Endothelial cell of umbilical vein (primary cell): ENCODE results near the gene PSD2. TPM values are rescaled to one million over a fixed set of nuclear protein-coding genes. Genes with fewer than 3 reads are reported as not detected.

Source experiments
- BruUV-seq: library from RNA; stranded (reverse); fragments of 400-500 nt; replicated peaks from 2 replicates; lab custom pipeline; 2021; lab: Mats Ljungman, UMichigan
- CTCF ChIA-PET: fragments of 300-600, 350-600 bp; sonication (Branson Sonifier 250); formaldehyde crosslinking; loops from one replicate; lab custom pipeline; 2021; ENCODE audit warnings: antibody characterized with exemption, inconsistent platforms; lab: Charles Lee
- POLR2A ChIA-PET: fragments of 300-600, 350-600 bp; sonication (Branson Sonifier 250); formaldehyde crosslinking; loops from one replicate; lab custom pipeline; 2021; ENCODE audit warnings: antibody characterized with exemption, inconsistent platforms; lab: Charles Lee
- DNase-seq: peaks from one replicate; pipeline ENCODE4 v3.0.0-alpha.2; 2011; ENCODE audit warnings: low read depth, low spot score
- FAIRE-seq: peaks from 2 replicates; lab custom pipeline; 2011; peaks lifted over from hg19 to GRCh38; lab: Jason Lieb, UNC
- H2AFZ ChIP-seq: 2 replicates; pipeline ENCODE4 v1.6.0; 2012; ENCODE audit warnings: low read depth, low read length, control low read depth, inconsistent platforms
- H3K27ac ChIP-seq: 2 replicates; pipeline ENCODE4 v1.5.1; 2011; ENCODE audit warnings: low read depth, mild to moderate bottlenecking, control low read depth, low read length, moderate library complexity; ENCODE audit not compliant: insufficient read depth
- H3K27me3 ChIP-seq, 2 experiments: 2 replicates each; pipeline versions ENCODE4 v1.6.0 to v1.6.1; 2011; ENCODE audit warnings: low read length in 2 of 2, mixed read lengths in 1 of 2; ENCODE audit not compliant: control insufficient read depth in 2 of 2, insufficient read depth in 2 of 2
- H3K36me3 ChIP-seq, 2 experiments: 2 replicates in 1 of 2; 3 replicates in 1 of 2; pipeline ENCODE4 v1.5.1; 2011; ENCODE audit warnings: low read length in 2 of 2, mild to moderate bottlenecking in 1 of 2, moderate library complexity in 1 of 2; ENCODE audit not compliant: control insufficient read depth in 2 of 2, insufficient read depth in 2 of 2; ENCODE audit errors: extremely low read depth in 1 of 2
- H3K4me1 ChIP-seq: 3 replicates; pipeline ENCODE4 v1.5.1; 2011; ENCODE audit warnings: mild to moderate bottlenecking, low read length; ENCODE audit not compliant: control insufficient read depth, insufficient read depth; ENCODE audit errors: extremely low read depth
- H3K4me2 ChIP-seq: 2 replicates; pipeline ENCODE4 v1.6.1; 2011; ENCODE audit warnings: low read length, control low read depth, mixed read lengths; ENCODE audit not compliant: insufficient read depth
- H3K4me3 ChIP-seq, 3 experiments: fragments of 200-600 bp in 1 of 3; sonication (generic), shearing (Covaris generic) in 1 of 3; replicated peaks in 1 of 3; 2 replicates each; pipeline ENCODE4 v1.5.1; 2011 to 2016; ENCODE audit warnings: control low read depth in 3 of 3, low read length in 3 of 3, mild to moderate bottlenecking in 2 of 3, inconsistent platforms in 1 of 3, low read depth in 1 of 3, moderate library complexity in 1 of 3; ENCODE audit not compliant: insufficient read depth in 1 of 3
- H3K79me2 ChIP-seq: 2 replicates; pipeline ENCODE4 v1.6.0; 2012; ENCODE audit warnings: low read length, inconsistent platforms; ENCODE audit not compliant: control insufficient read depth, insufficient read depth
- H3K9ac ChIP-seq: replicated peaks from 2 replicates; pipeline ENCODE3; 2011; ENCODE audit warnings: low read length, control low read depth; ENCODE audit not compliant: insufficient read depth; ENCODE audit errors: extremely low read depth
- H3K9me1 ChIP-seq: replicated peaks from 3 replicates; pipeline ENCODE4 v1.6.0; 2011; ENCODE audit warnings: mild to moderate bottlenecking, low read length; ENCODE audit not compliant: control insufficient read depth, insufficient read depth; ENCODE audit errors: extremely low read depth
- H3K9me3 ChIP-seq: replicated peaks from 2 replicates; pipeline ENCODE4 v1.5.1; 2012; ENCODE audit warnings: low read length, inconsistent platforms; ENCODE audit not compliant: control insufficient read depth, insufficient read depth
- H4K20me1 ChIP-seq: replicated peaks from 2 replicates; pipeline ENCODE3; 2011; ENCODE audit warnings: mild to moderate bottlenecking, low read length; ENCODE audit not compliant: control insufficient read depth, insufficient read depth; ENCODE audit errors: extremely low read depth
- CTCF ChIP-seq, 2 donors: IDR thresholded peaks; 1 replicate in 1 of 2; 2 replicates in 1 of 2; pipeline ENCODE4 v1.5.1; 2011; ENCODE audit warnings: low read length in 2 of 2, mild to moderate bottlenecking in 2 of 2, moderate library complexity in 2 of 2, control low read depth in 1 of 2, inconsistent platforms in 1 of 2, low read depth in 1 of 2; ENCODE audit not compliant: insufficient read depth in 1 of 2; ENCODE audit errors: extremely low read depth in 1 of 2
- EZH2 ChIP-seq: IDR thresholded peaks from 2 replicates; pipeline ENCODE4 v1.6.1; 2012; ENCODE audit warnings: borderline replicate concordance, low read depth, mild to moderate bottlenecking, moderate library complexity, low read length, inconsistent platforms; ENCODE audit not compliant: severe bottlenecking
- FOS ChIP-seq: IDR thresholded peaks from 2 replicates; pipeline ENCODE4 v1.6.1; 2011; ENCODE audit warnings: mild to moderate bottlenecking, low read length, moderate library complexity, borderline replicate concordance; ENCODE audit not compliant: insufficient read depth
- GATA2 ChIP-seq: IDR thresholded peaks from 2 replicates; pipeline ENCODE4 v1.7.0; 2011; ENCODE audit warnings: low read depth, mild to moderate bottlenecking, moderate library complexity, mixed read lengths, low read length; ENCODE audit not compliant: insufficient read length, insufficient read depth
- MAX ChIP-seq: IDR thresholded peaks from 2 replicates; pipeline ENCODE4 v1.6.1; 2011; ENCODE audit not compliant: insufficient read depth, insufficient read length
- MYC ChIP-seq: IDR thresholded peaks from one replicate; pipeline ENCODE4 v1.6.1; 2011; ENCODE audit warnings: mild to moderate bottlenecking, low read depth, low read length
- POLR2A ChIP-seq: IDR thresholded peaks from 2 replicates; pipeline ENCODE4 v1.6.1; 2012; ENCODE audit warnings: low read depth, mild to moderate bottlenecking, control low read depth, low read length
- dilution Hi-C: fragments of 300-500 bp; cut with MboI; formaldehyde crosslinking; loops from one replicate; pipeline ENCODE4 v1.15.0; 2019; ENCODE audit warnings: low sequenced_read_pairs; ENCODE audit not compliant: extremely low pct_ligation_motif_present
- intact Hi-C: fragments of 100-400 bp; cut with micrococcal nuclease; formaldehyde crosslinking; loops from one replicate; pipeline ENCODE4 v1.10.0; 2022
- polyA plus RNA-seq, 4 experiments: library from polyadenylated mRNA; depleted of rRNA in 3 of 4; stranded (reverse) in 3 of 4; unstranded in 1 of 4; fragments of >200 nt; gene quantifications; 2 replicates each; pipeline versions ENCODE4 v1.2.1 to v1.2.3, GENCODE V29; 2011 to 2012; ENCODE audit warnings: missing spikeins in 1 of 4
- total RNA-seq: library from RNA; stranded (reverse); gene quantifications from 2 replicates; pipeline ENCODE4 v1.2.3, GENCODE V29; 2021

Gene PSD2
- total and polyA plus RNA-seq, 2 donors (not counting 3 experiments of a cell fraction or from before 2014, with no cell fraction given) = not detected

GRCh38 chr5:139757727-139758509, 37.7 kb upstream of the PSD2 start:
- TF ChIP-seq POLR2A = no peak
- no peak for TF ChIP-seq MYC
- TF ChIP-seq EZH2 = no peak
- TF ChIP-seq FOS = no peak
- no peak for TF ChIP-seq GATA2
- CTCF ChIA-PET = no interaction called here
- no TSS peak for BruUV-seq
- intact Hi-C loops (no loop called here), dilution Hi-C loops (no loop called here)
- H3K9me3 ChIP-seq = no peaks in the 10 kb centered on the region
- H3K4me2 ChIP-seq = no peak overlapping the region
- DNase-seq = no peak
- no peaks in the 10 kb centered on the region for H3K36me3 ChIP-seq
- no peak overlapping the region for H3K9ac ChIP-seq
- POLR2A ChIA-PET = no interaction called here
- no peaks in the 10 kb centered on the region for H3K79me2 ChIP-seq
- no peaks in the 10 kb centered on the region for H3K4me1 ChIP-seq
- FAIRE-seq = no peak
- H4K20me1 ChIP-seq = no peaks in the 10 kb centered on the region
- H3K27me3 ChIP-seq = peaks cover 32 to 33% of the 10 kb centered on the region in 2 experiments
- no peak overlapping the region for H3K4me3 ChIP-seq
- H3K9me1 ChIP-seq = no peaks in the 10 kb centered on the region
- no peak overlapping the region for H2AFZ ChIP-seq
- H3K27ac ChIP-seq = no peak overlapping the region

DNA sequence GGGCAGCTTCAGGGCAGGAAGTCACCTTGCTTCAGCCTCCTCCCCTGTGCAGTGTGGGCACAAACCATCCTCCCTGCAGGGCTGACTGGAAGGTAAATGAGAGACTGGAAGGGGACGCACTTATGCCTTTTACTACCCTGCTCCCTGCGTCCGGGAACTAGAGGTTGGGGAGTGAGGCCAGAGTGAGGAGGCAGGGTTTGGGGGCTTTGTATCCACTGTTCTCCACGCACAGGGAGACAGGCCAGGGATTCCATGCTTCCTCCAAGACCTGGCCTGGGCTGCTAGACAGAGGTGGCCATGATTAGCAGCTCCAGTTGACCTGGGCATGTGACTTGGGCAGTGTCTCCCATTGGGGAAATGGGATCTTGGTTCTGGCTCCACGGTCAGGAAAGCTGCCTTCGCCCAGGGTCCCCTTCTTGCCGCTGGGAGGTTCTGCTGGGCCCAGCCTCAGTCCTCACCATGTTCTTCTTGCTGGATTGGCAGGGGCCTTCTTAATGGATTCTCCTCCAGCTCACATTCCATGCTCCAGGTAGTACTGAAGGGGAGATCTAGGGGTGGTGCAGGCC, 37.0 kb upstream of the PSD2 start:
- ChIA-PET CTCF (interaction anchor here (1.0 kb wide), 1 partner anchor 123 kb away, joined by 3 read pairs; no protein-coding TSS in a partner anchor), POLR2A (no interaction called here)
- DNase-seq (no peak), FAIRE-seq (no peak)
- Histone ChIP-seq H3K9me3 (no peaks in the 10 kb centered on the region), H4K20me1 (no peaks in the 10 kb centered on the region), H3K9ac (no peak overlapping the region), H3K4me1 (no peaks in the 10 kb centered on the region), H3K27ac (no peak overlapping the region), H3K9me1 (no peaks in the 10 kb centered on the region), H3K36me3 (no peaks in the 10 kb centered on the region), H3K4me2 (no peak overlapping the region), H3K4me3 (no peak overlapping the region), H2AFZ (no peak overlapping the region), H3K27me3 (peaks cover 28 to 31% of the 10 kb centered on the region in 2 experiments), H3K79me2 (no peaks in the 10 kb centered on the region)
- TF ChIP-seq MAX = no peak
- no peak for TF ChIP-seq FOS
- no peak for TF ChIP-seq CTCF (IDR thresholded peaks at IDR 0.05; ENCODE audit: extremely low read depth in 1 of 2, insufficient read depth in 1 of 2, low read depth in 1 of 2, low read length in 2 of 2)
- TF ChIP-seq MYC = no peak
- dilution Hi-C loops = no loop called here
- BruUV-seq = no TSS peak
- intact Hi-C loops = no loop called here
